CD4-positive, alpha-beta T cell treated with Interleukin-4 for 1 hour (primary cell): ENCODE results near the gene ACOXL.

Source experiments
- DNase-seq, 2 donors: peaks; one replicate each; pipeline ENCODE4 v3.0.0-alpha.2; 2020 to 2022

ACOXL gene

DNA sequence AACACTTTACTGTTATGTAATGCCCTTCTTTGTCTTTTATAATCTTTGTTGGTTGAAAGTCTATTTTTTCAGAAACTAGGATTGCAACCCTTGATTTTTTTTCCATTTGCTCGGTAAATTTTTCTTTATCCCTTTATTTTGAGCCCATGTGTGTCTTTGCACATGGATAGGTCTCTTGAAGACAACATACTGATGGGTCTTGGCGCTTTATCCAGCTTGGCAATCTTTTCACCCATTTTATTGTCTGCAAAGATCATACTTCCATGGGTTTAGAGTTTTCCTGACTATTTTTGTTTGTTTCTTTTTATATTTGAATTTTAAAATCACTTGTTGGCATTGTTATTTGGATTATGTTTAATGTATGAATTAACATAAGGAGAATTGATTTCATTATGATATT lies 27.0 kb downstream of the ACOXL start:
- no peak for DNase-seq

DNA sequence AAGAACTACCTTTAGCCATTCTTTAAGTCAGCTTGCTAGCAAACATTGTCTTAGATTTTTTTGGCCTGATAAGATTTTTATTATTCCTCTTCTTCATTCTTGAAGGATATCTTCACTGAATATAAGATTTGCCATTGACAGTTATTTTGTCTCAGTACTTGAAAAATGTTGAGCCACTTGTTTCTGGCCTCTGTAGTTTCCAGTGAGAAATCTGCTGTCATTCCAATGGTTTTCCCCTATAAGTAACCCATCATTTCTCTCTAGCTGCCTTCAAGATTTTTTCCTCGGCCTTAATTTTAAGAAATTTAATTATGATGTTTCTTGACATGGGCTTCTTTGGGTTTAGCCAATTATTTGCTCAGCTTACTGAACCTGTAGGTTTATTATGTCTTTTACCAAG lies 32.6 kb downstream of the ACOXL start:
- DNase-seq = no peak

DNA sequence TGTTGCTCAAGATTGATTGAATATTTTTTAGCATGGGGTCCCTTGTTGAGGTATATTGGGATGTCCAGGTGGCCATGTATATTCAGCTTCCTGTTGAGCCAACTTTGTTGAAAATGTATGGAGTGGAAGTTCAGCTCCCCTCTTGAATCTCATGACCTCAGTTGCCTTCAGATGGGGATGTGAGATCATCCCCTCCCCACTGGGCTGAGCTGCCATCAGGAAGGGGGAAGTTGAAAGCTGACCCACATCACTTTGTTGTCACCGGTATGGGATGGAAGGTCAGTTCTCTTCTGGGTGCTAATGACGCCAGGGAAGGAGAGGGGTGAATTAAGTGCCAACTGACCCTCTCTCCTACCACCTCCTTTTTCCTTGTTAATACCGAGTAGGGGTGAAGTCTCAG lies 33.9 kb downstream of the ACOXL start:
- DNase-seq = no peak

DNA sequence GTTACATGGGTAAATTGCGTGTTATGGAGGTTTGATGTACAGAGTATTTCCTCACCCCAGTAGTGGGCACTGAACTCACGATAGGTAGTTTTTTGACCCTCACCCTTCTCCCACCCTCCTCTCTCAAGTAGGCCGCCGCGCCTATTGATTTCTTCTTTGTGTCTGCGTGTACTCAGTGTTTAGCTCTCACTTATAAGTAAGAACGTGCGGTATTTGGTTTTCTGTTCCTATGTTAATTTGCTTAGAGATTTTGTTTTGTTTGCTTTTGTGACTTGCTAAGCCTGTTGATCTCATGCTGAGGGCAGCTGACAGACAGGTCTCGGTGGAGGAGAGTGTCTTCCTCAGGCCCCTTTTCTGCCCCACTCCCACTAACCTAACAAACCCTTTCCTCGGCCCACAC lies 36.2 kb downstream of the ACOXL start:
- DNase-seq = no peak

DNA sequence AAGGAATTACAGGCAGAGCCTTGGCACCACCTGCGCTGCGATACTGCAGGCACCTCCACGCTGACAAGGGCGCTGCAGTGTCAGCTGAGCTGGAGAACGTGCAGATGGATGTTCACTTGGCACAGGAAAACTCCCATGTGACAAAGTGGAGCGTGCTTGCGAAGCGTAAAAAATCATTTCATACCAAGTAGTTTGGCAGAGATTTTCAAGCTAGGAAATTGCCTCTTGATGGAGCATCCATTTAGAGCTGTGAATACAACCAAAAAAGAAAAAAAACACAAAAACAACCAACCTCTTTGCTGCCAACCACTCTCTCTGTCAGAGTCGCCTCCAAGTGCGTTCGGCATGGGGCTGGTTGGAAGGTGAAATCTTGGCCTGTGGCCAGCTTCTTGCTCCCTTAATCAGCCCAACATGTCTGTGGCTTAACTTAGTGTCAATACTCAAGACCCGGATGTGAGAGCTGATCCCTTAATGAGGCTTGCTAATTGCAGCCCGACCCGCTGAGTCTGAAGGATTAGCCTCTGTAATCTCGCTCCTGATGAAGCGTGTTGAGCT lies 38.1 kb downstream of the ACOXL start:
- DNase-seq = no peak

DNA sequence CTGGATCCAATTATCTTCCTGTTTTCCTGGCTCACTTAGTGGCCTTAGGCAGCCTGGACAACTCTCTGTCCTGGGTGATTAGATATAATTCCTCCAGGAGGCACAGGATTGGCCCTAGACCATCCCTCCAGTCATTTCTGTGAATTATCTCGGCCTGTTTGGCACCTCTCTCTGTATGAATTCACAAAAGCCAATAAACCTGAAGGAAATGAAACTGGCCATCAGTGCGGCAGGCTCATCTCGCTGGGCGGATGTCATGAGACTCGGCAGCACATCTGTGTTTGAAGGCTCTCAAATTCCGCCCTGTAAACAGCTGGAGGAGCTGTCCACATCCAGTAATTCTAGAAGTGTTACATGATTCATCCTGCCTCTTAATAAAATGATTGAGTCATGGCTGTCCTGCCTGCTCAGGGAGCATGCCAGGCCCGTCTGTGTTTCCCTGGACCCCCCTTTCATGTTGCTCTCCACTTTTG lies 38.6 kb downstream of the ACOXL start:
- no peak for DNase-seq

DNA sequence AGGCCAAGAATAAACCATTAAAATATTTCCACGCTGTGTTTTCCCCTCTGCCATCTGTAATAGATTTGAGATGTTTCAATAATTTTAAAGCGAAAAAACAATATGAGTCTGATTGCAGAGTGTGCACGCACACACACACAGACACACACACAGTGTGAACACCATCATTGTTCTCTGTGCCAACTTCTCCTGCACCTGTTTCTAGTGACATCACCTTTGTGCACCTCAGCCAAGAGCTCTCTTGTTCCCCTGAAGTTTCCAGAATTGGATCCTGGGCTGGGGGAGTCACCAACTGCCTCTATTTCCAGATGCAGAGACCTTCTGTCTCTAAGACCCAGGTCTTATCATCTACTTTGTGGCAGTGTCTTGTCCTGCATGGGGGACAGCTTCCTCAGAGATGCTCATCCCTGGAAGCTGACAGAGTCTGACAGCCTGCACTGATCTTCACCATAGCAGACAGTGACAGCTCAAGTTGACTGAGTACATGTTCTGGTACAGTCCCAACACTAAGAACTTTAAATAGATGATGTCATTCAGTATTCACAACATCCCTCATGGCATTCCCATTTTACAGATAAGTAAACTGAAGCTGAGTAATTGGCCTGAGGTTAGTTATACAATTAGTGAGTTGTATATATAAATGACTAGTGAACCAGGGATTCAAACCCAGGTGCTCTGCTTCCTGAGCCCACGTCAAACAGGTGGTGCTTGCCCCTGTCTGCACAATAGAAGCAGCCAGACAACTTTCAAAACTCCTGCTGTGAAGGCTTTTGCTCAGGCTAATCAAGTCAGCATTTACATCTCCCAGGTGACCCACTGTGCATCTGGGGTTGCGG lies 39.4 kb downstream of the ACOXL start:
- no peak for DNase-seq

DNA sequence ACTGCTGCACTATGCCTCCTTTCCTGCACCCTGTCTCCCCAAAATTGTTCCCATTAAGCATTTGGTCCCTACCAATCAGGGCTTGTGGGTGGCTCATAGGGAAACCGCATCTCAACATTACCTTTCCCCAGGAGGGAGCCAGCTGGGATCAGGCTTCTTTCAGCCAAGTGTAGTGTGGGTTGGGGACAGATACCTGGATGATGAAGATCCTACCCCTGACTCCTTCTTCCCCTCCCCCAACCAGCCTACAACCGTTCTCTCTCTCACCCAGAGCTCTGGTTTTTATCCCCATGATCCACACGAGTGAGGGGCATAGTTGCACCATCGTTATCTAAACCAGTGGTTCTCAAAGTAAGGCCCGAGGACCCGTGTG lies 40.0 kb downstream of the ACOXL start:
- no peak for DNase-seq

DNA sequence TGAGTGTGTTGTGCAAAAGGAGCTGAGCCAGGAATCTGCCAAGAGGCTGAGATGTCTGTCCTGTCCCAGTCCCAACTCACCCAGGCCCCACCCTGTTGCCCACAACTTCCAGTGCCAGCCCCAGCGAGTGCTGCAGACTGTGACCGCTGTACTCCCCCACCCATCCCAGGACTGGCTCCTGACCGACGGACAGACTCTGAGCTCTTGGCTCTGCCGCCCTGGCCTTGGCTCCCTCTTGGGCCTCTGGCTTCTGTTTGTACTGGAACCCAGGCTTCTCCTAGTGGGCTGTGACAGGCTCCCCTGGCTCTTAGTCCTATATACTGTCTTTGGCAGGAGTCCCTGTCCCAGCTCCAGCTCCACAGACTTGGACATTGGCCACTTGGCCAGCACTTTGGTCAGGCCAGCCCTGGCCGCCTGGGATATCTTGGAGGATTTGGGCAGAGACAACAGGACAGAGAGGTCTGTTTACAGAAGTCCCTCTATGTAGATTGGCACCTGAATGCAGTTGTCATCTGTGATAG lies 41.1 kb downstream of the ACOXL start:
- no peak for DNase-seq

DNA sequence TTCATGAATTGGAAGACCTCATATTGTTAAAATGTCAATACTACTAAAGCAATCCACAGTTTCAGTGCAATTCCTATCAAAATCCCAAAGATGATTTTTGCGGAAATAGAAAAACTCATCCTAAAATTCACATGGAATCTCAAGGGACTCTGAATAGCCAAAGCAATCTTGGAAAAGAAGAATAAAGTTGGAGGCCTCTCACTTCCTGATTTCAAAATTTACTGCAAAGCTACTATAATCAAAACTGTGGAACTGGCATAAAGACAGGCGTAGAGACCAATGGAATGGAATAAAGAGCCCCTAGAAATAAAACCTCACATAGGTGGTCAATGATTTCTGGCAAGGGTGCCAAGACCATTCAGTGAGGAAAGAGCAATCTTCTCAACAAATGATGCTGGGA lies 42.3 kb downstream of the ACOXL start:
- no peak for DNase-seq

DNA sequence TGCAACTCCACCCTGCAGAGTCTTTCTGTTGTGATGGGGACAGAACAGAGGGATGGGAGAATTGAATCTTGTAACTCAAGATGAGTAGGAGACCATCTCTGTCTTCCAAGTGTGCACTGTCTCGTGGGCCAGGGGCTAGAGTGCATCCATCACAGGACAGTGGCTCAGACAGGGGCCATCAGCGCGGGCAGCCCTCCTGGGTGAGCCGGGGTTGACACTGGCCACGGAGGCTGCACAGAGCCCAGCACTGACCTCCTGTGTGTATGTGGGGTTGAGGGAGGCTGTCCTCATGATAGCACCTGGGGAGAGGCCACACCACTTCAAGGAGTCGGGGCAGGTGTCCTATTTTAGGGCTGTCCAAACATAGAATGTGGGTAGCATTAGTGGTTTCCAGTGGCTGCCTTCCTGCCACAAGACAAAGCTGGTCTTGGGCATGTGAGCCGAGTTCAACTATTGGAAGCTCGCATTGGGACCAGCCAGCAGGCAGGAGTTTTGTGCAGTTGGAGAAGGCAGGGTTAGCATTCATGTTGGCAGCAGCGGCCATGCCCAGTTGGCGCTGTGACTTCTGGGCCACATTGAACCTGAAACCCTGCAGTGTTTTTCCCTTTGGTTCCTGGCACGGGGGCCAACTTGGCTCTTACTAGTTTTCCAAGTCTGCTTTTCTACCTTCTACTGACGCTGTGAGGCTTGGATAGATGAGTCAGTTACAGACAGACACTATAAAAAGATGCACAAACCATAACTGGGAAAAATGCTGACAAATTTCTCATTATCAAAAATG lies 45.3 kb downstream of the ACOXL start:
- no peak for DNase-seq

DNA sequence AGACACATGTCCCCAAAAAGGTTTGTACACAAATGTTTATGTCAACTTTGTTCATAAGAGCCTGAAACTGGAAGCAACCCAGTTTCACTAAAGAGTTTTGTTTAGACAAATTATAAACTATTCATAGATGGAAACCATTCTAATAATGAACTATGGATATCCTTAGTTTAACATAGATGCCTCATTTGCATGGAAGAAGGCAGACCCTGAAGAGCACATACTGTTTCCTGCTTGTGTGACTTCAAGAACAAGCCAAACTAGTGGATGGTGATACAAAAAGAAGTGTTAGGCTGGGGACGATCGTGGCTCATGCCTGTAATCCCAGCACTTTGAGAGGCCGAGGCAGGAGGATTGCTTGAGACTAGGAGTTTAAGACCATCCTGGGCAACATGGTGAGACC lies 48.1 kb downstream of the ACOXL start:
- DNase-seq = no peak

DNA sequence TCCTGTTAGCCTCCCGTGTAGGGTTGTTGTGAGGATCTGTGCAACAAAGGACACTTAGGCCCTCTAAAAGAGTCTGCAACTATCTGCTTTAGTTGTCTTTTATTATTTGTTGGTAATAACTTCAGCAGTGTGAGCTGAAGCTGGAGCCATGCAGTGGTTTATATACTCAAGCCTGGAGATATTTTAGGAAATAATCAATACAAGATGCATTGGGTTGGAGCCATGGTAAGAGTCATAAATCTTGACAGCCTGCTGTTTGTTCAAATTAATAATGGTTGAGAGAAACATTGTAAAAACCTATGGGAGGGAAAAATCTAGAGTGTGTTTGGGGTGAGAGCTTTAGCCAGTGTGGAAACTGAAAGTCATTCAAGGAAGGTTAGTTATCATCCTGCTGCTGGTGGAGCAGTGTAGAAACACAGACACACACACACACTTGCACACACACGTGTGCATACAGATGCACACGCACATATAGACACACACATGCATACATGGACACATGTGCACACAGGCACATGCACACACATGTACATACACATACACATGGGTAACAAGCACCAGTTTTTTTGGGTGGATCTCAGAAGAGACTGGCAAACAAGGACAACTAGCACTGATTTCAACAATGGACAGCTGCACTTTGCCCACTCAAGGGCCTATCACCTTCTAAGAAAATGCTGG lies 51.0 kb downstream of the ACOXL start:
- no peak for DNase-seq

DNA sequence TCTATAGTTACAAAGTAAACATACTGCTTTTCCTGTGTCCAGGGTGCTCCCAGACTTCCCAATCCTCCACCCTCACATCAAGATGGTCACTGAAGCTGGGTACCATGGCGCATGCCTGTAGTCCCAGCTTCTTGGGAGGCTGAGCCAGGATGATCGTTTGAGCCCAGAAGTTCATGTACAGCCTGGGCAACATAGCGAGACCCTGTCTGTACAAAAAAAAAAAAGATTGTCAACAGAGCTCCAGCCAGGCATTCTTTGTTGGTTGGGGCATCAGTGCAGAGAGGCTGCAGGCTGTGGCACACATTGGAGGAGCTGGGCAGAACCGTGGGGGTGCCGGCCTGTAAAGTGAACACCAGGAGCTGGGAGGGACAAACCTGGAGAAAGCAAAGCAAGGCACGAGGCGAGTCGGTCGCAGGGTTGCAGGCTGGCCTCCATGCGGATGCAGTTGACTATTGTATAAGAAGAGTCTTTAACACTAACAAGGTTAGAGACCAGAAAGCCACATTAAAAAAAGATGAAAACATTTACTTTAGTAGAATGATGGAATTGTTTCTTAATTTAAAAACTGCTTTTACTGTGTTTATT lies 51.8 kb downstream of the ACOXL start:
- no peak for DNase-seq

DNA sequence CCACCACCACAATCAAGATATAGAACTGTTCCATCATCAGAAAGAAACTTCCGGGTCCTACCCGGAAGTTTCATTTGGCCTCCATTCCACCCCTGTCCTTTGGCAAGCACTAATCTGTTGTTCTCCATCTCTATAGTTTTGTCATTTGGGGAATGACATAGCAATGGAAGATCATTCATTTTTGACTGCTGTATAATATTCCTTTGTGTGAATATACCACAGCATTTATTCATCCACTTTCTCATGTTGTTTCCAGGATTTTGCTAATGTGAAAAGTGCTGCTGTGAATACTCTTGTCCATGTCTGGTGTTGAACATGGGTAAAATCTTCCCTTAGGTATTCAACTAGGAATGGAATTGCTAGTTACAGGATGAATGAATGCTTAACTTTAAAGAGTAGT lies 53.1 kb downstream of the ACOXL start:
- no peak for DNase-seq

DNA sequence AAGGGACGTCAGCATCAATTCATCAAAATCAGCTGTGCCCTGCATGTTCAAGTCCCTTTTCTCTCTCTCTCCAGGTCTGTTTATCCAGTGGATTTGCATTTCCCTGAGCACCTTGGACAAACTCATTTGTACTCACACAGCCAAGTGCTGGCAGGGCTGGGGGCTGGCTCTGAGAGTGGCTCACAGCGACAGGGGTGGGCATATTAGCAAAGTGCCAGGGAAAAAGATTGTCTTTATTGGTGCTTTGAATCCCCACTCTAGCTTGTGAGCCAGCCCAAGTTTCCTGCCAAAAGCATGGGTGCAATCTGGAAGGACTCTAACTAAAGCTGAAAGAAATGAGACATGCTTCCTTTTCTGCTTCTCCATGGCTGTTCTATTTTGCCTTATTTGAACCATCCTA lies 56.6 kb downstream of the ACOXL start:
- DNase-seq = no peak

DNA sequence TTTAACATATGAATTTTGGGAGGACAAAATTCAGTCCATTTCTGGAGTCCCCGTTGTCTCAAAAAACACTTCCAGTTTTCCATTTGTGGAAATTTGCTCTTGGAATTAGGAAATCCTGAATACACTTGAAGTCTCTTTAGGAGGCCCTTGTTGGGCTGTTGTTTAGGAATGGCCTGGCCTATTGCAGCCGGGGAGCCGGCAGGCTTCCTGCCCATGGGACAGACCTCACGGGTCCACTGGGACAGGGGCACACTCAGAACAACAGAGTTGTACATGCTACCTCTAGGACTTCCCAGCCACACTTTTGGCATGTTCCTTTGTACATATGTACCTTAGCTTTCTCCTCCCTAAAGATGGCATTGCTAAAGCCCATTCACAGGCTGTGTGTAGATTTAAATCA lies 57.3 kb downstream of the ACOXL start:
- no peak for DNase-seq

DNA sequence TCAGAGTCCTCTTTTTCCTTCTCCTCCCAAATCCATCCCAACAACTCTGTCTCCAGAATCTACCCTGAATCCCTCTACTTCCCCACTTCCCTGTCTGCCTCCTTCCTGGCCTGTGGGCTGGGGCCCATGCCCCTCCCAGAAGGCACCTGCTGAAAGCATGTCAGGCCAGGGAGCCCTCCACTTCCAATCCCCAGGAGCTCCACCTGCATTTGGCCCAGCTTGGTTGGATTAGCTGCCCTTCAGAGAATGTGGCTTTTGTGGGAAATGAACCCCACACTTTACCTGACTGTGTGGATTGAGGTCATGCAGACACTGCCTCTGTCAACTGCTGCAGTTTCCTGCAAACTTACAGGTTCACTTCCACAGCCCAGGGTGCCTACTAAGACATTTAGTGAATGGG lies 58.5 kb downstream of the ACOXL start:
- DNase-seq = no peak

DNA sequence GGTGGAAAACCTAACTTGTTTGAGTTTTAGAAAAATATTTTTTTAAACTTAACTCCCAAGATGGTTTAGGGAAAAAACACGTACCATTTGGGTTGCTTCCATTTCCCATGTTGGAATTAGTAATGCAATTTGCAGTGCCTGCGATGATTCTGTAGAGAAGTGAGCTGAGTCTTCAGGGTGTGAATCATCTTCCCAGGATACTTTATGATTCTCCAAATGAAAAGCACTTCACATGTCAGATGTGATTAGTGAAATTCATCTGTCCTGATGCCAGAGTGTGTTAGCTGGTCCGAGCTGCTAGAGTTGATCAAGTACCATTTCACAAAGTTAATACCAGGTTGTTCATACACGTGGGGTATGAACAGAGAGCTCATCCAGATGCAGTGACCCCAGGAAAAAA lies 59.1 kb downstream of the ACOXL start:
- no peak for DNase-seq

DNA sequence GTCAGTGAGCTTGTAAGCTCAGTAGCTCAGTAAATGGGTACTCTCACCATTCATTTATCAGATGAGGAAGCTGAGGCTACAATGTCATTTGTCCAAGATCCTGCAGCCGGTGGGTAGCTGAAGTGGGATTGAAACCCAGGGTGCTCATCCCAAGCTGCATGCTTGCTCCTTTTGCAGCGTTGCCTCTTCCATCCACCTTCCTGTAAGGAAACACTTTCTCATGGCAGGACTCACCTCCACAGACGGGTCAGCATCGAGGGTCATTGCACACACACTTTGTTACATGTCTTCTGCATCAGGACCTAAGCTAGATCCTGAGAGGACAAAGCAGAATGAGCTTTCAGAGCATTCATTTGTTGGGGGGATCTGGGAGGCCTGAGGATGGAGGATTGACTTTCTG lies 60.7 kb downstream of the ACOXL start:
- DNase-seq = no peak

DNA sequence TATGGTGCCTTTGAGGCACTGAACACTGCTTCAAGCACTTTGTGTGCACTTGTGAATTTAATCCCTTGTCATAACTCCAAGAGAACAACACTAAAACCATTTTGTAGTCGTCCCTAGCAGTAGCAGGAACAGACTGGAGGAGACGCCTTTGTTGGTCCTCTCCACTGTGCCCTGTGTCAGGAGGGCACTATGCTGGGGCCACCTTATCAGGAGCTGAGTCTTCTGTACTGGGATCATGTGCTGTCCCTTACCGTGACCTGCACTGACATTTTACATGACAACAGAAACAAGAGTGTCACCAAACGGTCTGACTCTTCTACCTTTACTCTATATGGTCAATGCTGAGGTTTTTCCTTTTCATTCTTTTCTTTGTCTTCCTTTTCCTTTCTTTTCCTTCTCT lies 62.0 kb downstream of the ACOXL start:
- no peak for DNase-seq

DNA sequence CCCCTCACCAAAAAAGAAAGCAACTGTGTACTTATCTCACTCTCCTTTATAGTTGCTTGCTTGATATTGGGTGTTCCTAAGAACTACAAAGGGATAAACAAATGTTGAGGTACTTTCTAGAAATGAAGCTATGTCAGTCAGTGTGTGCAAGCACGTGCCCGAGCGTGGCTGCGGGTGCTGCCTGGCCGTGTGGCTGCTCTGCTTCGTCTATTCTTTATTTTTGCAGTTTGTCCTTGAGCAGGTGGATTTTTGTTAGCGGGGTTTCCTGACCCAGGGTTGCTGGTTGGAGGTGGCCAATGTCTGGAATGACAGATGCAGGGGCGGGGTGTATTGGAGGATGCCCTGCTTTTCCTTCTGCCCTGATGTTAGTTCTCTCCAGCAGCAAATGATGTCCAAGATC lies 62.6 kb downstream of the ACOXL start:
- no peak for DNase-seq

DNA sequence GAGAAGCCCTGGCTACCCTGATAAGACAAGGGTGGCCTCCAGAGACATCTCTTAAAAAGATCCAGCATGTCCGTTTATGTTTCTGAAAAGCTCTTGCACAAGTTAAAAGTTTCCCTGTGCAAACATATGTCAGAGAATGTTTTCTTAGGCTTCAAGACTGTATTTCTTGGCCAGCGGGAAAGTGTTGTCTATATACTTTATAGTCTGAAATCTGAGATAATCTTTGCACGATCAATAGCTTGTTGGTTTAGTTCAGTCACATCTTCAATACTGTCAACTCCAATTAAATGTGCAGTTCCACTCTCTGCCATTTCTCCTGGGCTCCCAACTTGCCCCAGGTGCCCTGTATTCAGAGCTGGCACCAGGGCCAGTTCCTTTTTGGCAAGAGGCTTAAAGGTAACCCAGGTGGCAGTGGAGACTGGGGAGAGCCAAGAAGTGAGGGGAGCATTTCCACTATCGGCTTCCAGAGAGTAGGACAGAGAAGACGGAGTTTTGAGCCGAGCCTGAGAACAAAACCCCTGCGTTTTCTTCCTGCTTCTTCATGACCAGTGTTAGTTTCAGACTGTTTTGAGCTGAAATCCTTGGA lies 64.4 kb downstream of the ACOXL start:
- no peak for DNase-seq
